ENCODE results near the gene SCNN1A.

DNA sequence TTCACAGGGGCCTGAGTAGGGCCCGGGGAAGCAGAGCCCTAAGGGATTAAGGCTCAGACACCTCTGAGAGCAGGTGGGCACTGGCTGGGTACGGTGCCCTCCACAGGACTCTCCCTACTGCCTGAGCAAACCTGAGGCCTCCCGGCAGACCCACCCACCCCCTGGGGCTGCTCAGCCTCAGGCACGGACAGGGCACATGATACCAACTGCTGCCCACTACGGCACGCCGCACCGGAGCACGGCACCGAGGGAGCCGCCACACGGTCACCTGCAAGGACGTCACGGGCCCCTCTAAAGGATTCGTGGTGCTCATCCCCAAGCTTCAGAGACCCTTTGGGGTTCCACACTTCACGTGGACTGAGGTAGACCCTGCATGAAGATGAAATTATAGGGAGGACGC, 15.7 kb upstream of the SCNN1A start:
- no peak for TF ChIP-seq CTCF (IDR thresholded peaks at IDR 0.05)
- TF ChIP-seq POLR2A (IDR thresholded peaks at IDR 0.05), result no peak

All from thyroid gland (tissue), 4 donors.